HG03045 (cell line): ENCODE results near the gene NSDHL.

Experiments used
- ATAC-seq: cut with Tn5 transposase; IDR thresholded peaks from one replicate; pipeline ENCODE4 v1.9.1; 2021; ENCODE audit warnings: mild to moderate bottlenecking, moderate library complexity; ENCODE audit not compliant: unreplicated experiment

Gene NSDHL

GRCh38 chrX:152892999-152893891, 62.4 kb downstream of the NSDHL start:
- no peak for ATAC-seq

GRCh38 chrX:152893980-152894610, 63.2 kb downstream of the NSDHL start:
- no peak for ATAC-seq

- ATAC-seq: no peak
Observed at GRCh38 chrX:152895121-152895520, 64.3 kb downstream of the NSDHL start.

GRCh38 chrX:152895724-152896420, 65.0 kb downstream of the NSDHL start:
- no peak for ATAC-seq

- no peak for ATAC-seq
Observed at GRCh38 chrX:152896450-152896849, 65.6 kb downstream of the NSDHL start.

GRCh38 chrX:152897222-152898131, 66.6 kb downstream of the NSDHL start, which contains the start of gene ZNF185:
TSS of gene ZNF185 (plus strand) at chrX:152898067. CDS start at chrX:152914490, 16,423 bp downstream.
- no peak for ATAC-seq

GRCh38 chrX:152898442-152898841, 67.6 kb downstream of the NSDHL start:
- no peak for ATAC-seq

GRCh38 chrX:152899111-152899873, 68.4 kb downstream of the NSDHL start:
- ATAC-seq: no peak

GRCh38 chrX:152899874-152900719, 69.2 kb downstream of the NSDHL start:
- ATAC-seq: no peak

- ATAC-seq: no peak
Observed at GRCh38 chrX:152900937-152901445, 70.1 kb downstream of the NSDHL start.

- no peak for ATAC-seq
Observed at GRCh38 chrX:152901816-152902501, 71.1 kb downstream of the NSDHL start.

GRCh38 chrX:152902502-152902820, 71.6 kb downstream of the NSDHL start:
- no peak for ATAC-seq

- no peak for ATAC-seq
Observed at GRCh38 chrX:152903589-152903988, 72.7 kb downstream of the NSDHL start.

- ATAC-seq: no peak
Observed at GRCh38 chrX:152904151-152905080, 73.6 kb downstream of the NSDHL start.

- ATAC-seq: no peak
Observed at GRCh38 chrX:152905081-152905420, 74.2 kb downstream of the NSDHL start.

GRCh38 chrX:152907084-152907651, 76.3 kb downstream of the NSDHL start:
- ATAC-seq: no peak

- ATAC-seq: no peak
Observed at GRCh38 chrX:152908486-152908885, 77.6 kb downstream of the NSDHL start.
